Measurements from ENCODE around the gene HAAO.

DNA sequence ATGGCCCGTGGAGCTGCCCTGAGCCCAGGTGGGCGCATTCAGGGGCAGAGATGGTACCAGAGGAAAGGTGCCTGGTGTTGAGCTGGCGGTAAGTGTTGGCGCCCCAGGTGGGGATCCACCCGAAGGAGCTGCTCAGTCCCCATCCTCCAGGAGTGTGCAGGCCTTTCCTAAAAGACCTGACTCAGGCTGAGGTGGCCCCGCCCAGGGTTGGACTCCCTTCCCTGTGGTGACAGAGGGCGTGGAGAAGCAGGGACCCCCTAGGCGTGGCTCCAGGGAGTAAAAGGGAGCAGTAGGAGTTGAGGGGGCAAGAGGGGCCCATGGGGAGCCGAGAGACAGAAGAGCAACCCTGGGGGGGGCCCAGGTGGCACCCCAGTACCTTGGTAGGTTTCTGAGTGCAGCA, 30.8 kb downstream of the HAAO start:
- TF ChIP-seq POLR2A (IDR thresholded peaks at IDR 0.05; ENCODE audit: low read length): no peak
- no peak for TF ChIP-seq GATA1 (IDR thresholded peaks at IDR 0.05; ENCODE audit: low read depth, low read length)

Measured in erythroblast (primary cell).